RWPE2 (cell line): ENCODE results near the gene CAMK2A.

Source experiments
- ATAC-seq: fragments of 200-7000 bp; cut with Tn5 transposase; 3 replicates; pipeline ENCODE4 v1.9.1; 2021; ENCODE audit warnings: low read depth
- DNase-seq: peaks from one replicate; pipeline ENCODE4 v3.0.0-alpha.2; 2020; ENCODE audit warnings: low spot score
- H3K27ac ChIP-seq: fragments of 450-650 bp; 2 replicates; pipeline ENCODE4 v1.5.1; 2017; ENCODE audit warnings: mild to moderate bottlenecking; ENCODE audit not compliant: poor library complexity, severe bottlenecking
- H3K27me3 ChIP-seq: fragments of 250-450 bp; sonication (Bioruptor Pico); 2 replicates; pipeline ENCODE4 v1.5.1; 2021; ENCODE audit warnings: mild to moderate bottlenecking, moderate library complexity; ENCODE audit not compliant: insufficient read depth, poor library complexity, severe bottlenecking
- H3K36me3 ChIP-seq: fragments of 250-450 bp; sonication (Bioruptor Pico); 2 replicates; pipeline ENCODE4 v1.5.1; 2020; ENCODE audit warnings: low read depth, mild to moderate bottlenecking, moderate library complexity
- H3K4me1 ChIP-seq: fragments of 250-450 bp; sonication (Bioruptor Pico); 2 replicates; pipeline ENCODE4 v1.5.1; 2021; ENCODE audit warnings: mild to moderate bottlenecking, moderate library complexity; ENCODE audit not compliant: insufficient read depth, poor library complexity, severe bottlenecking
- H3K4me3 ChIP-seq: fragments of 250-450 bp; sonication (Bioruptor Pico); 2 replicates; pipeline ENCODE4 v1.5.1; 2021; ENCODE audit warnings: mild to moderate bottlenecking, moderate library complexity; ENCODE audit not compliant: severe bottlenecking
- H3K9me3 ChIP-seq: fragments of 250-450 bp; sonication (Bioruptor Pico); 2 replicates; pipeline ENCODE4 v1.5.1; 2021; ENCODE audit warnings: mild to moderate bottlenecking, moderate library complexity; ENCODE audit not compliant: severe bottlenecking
- CTCF ChIP-seq: fragments of 450-650 bp; IDR thresholded peaks from one replicate; pipeline ENCODE4 v1.5.1; 2017; ENCODE audit warnings: mild to moderate bottlenecking, moderate library complexity; ENCODE audit not compliant: poor library complexity, severe bottlenecking

The CAMK2A gene

GRCh38 chr5:150186897-150187296 lies 102.7 kb downstream of the CAMK2A start:
- no peak overlapping the region for H3K27ac ChIP-seq
- no peak for TF ChIP-seq CTCF
- ATAC-seq (no peak), DNase-seq (no peak)
- H3K27me3 ChIP-seq, result peaks cover 38% of the 10 kb centered on the region
- H3K36me3 ChIP-seq, result no peaks in the 10 kb centered on the region
- H3K4me3 ChIP-seq, result no peak overlapping the region
- H3K4me1 ChIP-seq, result no peaks in the 10 kb centered on the region
- no peaks in the 10 kb centered on the region for H3K9me3 ChIP-seq

- Histone ChIP-seq H3K4me3 (no peak overlapping the region), H3K4me1 (no peaks in the 10 kb centered on the region), H3K27ac (no peak overlapping the region), H3K9me3 (no peaks in the 10 kb centered on the region), H3K36me3 (no peaks in the 10 kb centered on the region), H3K27me3 (peaks cover 34% of the 10 kb centered on the region)
- DNase-seq, result no peak
- no peak for ATAC-seq
- TF ChIP-seq CTCF, result no peak
Observed at GRCh38 chr5:150186137-150186536, 103.4 kb downstream of the CAMK2A start.

DNA sequence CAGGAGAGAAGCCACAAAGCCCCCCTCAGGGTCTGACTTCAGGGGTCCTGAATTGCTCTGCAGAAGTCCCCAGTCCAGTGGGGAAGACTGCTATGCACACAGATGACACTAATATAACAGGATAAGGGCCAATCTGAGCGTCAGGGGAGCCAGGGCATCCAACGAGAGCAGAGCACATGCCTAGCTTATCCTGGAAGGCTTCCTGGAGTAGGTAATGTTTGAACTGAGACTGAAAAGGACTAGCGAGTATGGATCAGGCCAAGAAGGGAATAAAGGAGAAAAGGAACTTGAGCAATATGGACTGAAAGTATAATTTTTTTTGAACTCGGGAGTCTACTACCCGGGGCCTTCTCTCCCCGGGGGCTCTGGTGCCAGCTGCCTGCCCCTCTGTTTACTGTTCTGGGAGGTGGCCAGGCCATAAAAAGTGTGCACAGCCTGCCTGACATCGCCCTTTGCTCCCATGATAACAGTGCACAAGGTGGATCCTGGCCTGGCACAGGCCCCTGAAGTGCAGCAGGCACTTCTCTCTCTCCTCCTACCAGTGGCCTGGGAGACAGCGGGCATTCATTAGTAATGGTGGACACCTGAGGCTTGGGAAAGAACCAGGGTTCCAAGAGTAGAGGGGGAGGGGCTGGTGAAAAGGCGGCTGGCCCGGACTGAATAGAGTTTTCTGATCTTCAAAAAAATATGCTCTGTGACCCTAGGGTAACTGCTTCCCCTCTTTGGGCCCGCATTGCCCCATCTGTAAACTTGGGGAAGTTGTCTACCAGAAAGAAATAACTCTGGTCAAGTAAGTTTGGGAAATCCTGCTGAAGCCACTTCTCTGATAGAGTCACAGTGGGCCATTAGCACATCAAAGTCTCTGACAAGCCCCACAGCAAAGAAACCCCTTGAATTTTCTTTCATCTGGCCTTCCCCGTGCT lies 104.3 kb downstream of the CAMK2A start:
- Histone ChIP-seq H3K4me1 (no peaks in the 10 kb centered on the region), H3K27ac (no peak overlapping the region), H3K4me3 (no peak overlapping the region), H3K27me3 (peaks cover 25% of the 10 kb centered on the region), H3K9me3 (no peaks in the 10 kb centered on the region), H3K36me3 (no peaks in the 10 kb centered on the region)
- DNase-seq (no peak), ATAC-seq (no peak)
- no peak for TF ChIP-seq CTCF

GRCh38 chr5:150184006-150184405 lies 105.6 kb downstream of the CAMK2A start:
- H3K9me3 ChIP-seq, result no peaks in the 10 kb centered on the region
- DNase-seq, result no peak
- TF ChIP-seq CTCF, result no peak
- peaks cover 12% of the 10 kb centered on the region for H3K27me3 ChIP-seq
- H3K36me3 ChIP-seq, result no peaks in the 10 kb centered on the region
- H3K27ac ChIP-seq, result no peak overlapping the region
- no peak overlapping the region for H3K4me3 ChIP-seq
- ATAC-seq, result no peak
- no peaks in the 10 kb centered on the region for H3K4me1 ChIP-seq

DNA sequence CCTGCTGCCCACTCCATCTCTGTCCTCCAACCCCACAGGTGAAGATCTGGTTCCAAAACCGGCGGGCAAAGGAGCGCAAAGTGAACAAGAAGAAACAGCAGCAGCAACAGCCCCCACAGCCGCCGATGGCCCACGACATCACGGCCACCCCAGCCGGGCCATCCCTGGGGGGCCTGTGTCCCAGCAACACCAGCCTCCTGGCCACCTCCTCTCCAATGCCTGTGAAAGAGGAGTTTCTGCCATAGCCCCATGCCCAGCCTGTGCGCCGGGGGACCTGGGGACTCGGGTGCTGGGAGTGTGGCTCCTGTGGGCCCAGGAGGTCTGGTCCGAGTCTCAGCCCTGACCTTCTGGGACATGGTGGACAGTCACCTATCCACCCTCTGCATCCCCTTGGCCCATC lies 106.1 kb downstream of the CAMK2A start:
- Histone ChIP-seq H3K4me3 (no peak overlapping the region), H3K27ac (no peak overlapping the region), H3K9me3 (no peaks in the 10 kb centered on the region), H3K36me3 (no peaks in the 10 kb centered on the region), H3K27me3 (peaks cover 7% of the 10 kb centered on the region), H3K4me1 (no peaks in the 10 kb centered on the region)
- no peak for TF ChIP-seq CTCF
- no peak for DNase-seq
- ATAC-seq, result no peak
